Suppressor macrophage treated with lipopolysaccharide for 4 hours (primary cell): ENCODE measurements around the gene SYNJ2BP.
"Not testable (repeated sequence)": the region's sequence is repeated elsewhere in the genome, so short reads cannot be mapped to it uniquely, and the experiment has no call there.

Experiments used
- DNase-seq: peaks from one replicate; pipeline ENCODE4 v3.0.0-alpha.2; 2020

Gene SYNJ2BP, protein sequence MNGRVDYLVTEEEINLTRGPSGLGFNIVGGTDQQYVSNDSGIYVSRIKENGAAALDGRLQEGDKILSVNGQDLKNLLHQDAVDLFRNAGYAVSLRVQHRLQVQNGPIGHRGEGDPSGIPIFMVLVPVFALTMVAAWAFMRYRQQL

DNA sequence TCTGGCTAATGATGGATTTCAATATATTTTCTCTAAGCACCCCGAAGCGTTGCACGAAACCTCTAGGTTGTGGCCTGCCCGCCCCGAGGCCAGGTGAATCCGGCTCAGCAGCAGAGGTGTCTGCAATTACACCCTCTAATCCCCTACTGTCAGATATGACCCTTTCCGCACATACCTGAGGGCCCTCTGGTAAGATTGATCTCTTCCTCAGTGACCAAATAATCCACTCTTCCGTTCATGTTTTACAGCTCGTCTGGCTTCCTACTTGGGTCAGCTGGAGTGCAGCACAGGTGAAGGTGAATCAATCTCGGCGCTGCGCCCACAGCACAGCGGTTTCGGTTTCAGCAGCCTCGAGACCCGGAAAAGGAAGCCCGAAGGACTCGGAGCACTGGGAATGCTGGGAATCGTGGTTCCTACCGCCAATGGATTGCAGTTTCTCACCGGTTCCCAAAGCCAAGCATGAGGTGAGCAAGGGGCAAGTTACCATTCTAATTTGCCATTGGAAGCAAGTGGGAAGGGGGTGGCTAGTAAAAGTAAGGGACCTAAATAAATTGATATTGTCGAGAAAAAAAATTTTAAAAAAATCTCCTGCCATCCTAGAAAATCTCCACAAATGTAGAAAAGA, at the start of gene SYNJ2BP:
SYNJ2BP (minus strand) TSS at position 366 of the 625 bp plus-strand sequence; CDS start at position 239, 127 bp downstream.
- peak; percentile 58 for DNase-seq

- DNase-seq: peak; percentile 14
Measured at GRCh38 chr14:70454731-70455130, 37.8 kb upstream of the SYNJ2BP start.

DNA sequence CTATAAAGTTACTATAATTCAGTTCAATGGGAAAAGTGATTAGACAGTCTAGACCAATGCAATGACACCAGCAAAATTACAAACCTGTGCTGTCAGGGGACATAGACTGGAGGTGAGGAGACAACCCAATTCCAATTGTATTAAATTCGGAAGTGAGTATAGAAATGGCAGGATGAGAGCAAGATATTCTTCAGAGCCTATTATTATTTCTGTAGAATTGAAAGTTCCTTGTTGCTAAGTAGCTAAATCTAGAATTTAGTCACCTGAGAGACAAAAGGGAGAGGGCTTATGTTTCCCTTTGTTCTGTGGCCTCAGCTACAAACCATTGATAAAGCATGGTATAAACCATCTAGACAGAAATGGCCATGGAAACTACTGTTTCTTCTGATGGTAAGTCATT, 35.0 kb upstream of the SYNJ2BP start, which contains the start of gene ADAM21:
ADAM21 (plus strand) TSS at position 301 of the 400 bp plus-strand sequence. CDS start 5,326 bp downstream, outside the sequence.
- no peak for DNase-seq

- no peak for DNase-seq
Measured at GRCh38 chr14:70448633-70449340, 31.9 kb upstream of the SYNJ2BP start.

GRCh38 chr14:70442750-70443149, 25.9 kb upstream of the SYNJ2BP start:
- DNase-seq: no peak

DNA sequence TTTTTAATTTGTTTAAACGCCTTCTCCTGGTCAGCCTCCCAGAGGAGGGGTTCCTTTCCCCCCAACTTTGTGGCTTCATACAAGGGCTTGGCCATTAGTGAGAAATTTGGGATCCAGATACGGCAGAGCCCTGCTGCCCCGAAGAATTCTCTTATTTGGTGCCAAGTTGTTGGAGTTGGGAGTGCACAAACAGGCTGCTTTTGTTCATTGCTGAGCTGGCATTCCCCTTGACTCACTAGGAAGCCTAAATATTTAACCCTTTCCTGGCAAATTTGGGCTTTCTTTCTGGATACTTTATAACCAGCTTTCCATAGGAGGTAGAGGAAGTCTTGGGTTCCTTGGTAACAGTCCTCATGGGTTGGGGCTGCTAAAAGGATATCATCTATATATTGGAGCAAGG, 24.8 kb upstream of the SYNJ2BP start:
- DNase-seq: no peak

- no peak for DNase-seq
Measured at GRCh38 chr14:70436867-70437266, 20.0 kb upstream of the SYNJ2BP start.

DNA sequence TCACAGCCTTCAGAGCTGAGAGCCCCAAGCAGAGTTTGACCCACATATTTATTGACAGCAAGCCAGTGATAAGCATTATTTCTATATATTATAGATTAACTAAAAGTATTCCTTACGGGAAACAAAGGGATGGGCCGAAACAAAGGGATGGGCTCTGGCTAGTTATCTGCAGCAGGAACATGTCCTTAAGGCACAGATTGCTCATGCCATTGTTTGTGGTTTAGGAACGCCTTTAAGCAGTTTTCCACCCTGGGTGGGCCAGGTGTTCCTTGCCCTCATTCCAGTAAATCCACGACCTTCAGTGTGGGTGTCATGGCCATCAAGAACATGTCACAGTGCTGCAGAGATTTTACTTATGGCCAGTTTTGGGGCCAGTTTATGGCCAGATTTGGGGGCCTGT, 9.7 kb upstream of the SYNJ2BP start:
- DNase-seq: not testable (repeated sequence)

GRCh38 chr14:70425354-70425753, 8.5 kb upstream of the SYNJ2BP start:
- no peak for DNase-seq

DNA sequence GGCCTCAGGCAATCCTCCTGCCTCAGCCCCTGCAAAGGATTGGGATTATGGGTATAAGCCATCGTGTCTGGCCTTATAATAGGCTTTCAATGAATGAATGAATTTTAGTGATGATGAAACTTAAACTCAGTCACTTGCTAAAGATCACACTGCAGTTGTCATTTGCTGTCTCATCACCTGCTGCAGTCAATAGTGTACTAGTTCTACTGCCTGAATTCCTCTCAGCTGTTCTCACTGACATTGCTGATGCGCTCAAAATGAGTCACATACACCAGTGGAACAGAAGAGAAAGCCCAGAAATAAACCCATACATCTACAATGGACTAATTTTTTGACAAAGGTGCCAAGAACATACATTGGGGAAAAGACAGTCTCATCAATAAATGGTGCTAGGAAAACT, 5.6 kb upstream of the SYNJ2BP start:
- DNase-seq: no peak

- not testable (repeated sequence) for DNase-seq
Measured at GRCh38 chr14:70419270-70419931, 2.5 kb upstream of the SYNJ2BP start.

DNA sequence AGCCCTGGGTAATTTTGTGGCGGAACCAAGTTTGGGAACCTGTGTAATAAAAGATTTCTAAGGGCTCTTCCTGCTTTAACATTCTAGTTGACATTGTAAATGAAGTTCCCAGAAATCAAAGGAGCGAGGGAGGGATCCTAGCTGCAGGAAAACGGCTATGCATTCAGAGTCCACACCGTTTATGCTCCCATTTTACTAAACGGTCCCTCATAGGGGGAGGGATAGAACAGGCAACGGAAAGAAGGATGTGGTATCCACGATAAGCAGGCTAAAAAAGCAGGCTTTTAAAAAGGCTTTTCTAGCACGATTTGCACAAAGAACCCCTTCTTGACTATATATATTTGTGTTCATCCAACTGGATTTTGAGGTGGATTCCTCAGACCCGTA, 559 bp downstream of the SYNJ2BP start:
- no peak for DNase-seq

DNA sequence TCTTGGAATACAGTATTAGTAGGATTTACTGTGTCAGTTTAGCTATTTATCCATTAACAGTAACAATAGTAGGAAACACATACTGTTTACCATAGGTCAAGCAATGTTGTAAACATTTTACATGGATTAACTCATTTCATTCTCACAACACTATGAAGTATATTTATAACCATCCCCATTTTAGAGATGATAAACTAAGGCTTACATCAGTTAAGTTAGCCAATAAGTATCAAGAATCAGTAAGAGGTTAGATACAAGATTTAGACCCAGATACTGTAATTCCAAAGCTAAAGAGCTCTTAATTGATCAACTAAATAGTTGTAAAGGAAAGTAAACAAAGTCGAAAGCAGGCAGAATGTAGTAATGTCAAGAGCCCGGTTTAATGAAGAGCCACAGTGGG, 1.1 kb downstream of the SYNJ2BP start:
- no peak for DNase-seq

GRCh38 chr14:70407621-70408020, 9.3 kb downstream of the SYNJ2BP start:
- no peak for DNase-seq

- not testable (repeated sequence) for DNase-seq
Measured at GRCh38 chr14:70406216-70406615, 10.7 kb downstream of the SYNJ2BP start.

DNA sequence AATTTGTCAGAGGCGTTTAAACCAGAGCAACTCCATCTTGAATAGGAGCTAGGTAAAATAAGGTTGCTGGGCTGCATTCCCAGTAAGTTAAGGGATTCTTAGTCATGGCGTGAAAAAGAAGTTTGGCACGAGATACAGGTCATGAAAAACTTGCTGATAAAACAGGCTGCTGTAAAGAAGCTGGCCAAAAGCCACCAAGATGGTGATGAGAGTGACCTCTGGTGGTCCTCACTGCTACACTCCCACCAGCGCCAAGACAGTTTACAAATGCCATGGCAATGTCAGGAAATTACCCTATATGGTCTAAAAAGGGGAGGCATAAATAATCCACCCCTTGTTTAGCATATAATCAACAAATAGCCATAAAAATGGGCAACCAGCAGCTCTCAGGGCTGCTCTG, 13.6 kb downstream of the SYNJ2BP start:
- not testable (repeated sequence) for DNase-seq

GRCh38 chr14:70401643-70402042, 15.2 kb downstream of the SYNJ2BP start:
- no peak for DNase-seq

DNA sequence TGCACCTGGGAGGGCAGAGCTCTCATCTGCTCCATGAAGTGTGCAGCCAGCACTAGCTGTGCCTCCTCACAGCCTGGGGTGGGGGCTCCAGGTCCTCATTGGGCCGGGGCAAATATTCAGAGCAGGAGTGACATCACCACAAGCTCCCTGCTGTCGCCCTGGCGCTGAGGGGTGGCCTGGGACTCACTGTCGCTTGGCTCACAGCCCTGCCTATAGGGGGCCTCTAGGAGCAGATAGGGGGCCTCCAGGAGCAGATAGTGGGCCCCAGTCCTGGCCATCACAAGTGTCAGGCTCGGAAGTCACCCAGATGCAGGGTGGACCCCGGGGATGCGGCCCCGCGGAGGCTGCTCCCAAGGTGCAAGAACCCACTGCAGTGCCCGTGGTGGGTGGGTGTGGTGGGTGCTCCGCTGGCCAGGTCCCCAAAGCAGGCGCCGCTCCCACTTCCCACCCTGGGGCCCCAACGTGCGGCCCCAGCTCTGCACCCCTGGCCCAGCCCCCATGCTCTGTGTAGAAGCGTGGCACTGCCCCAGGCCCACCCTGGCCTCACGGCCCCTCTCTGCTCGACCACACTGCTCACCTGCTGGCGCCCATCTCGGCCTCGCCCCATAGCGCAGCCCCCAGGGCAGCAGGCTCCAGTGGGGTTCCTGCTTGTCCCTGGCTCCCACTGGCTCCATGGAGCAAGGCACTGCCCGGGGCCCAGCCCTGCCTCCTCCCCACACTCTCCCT, 18.0 kb downstream of the SYNJ2BP start:
- no peak for DNase-seq

DNA sequence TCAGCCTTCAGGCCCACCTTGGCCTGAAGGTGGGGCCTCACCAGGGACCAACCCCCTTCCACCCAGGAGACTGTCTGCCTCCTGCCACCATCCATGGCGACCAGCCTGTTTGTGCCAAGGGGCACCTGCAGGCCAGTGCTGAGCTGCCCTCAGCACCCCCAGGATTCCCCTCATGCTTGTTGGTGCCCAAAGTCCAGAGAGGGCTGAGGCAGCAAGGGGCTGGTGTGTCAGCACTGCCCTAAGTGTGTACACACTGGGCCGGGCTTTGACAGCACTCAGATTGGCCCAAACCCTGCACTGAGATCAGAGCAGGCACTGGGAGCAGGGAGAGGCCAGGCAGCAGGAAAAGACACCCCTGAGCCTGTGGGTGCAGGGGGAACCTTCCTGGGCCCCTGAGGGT, 18.6 kb downstream of the SYNJ2BP start:
- no peak for DNase-seq

GRCh38 chr14:70397746-70398145, 19.1 kb downstream of the SYNJ2BP start:
- no peak for DNase-seq

DNA sequence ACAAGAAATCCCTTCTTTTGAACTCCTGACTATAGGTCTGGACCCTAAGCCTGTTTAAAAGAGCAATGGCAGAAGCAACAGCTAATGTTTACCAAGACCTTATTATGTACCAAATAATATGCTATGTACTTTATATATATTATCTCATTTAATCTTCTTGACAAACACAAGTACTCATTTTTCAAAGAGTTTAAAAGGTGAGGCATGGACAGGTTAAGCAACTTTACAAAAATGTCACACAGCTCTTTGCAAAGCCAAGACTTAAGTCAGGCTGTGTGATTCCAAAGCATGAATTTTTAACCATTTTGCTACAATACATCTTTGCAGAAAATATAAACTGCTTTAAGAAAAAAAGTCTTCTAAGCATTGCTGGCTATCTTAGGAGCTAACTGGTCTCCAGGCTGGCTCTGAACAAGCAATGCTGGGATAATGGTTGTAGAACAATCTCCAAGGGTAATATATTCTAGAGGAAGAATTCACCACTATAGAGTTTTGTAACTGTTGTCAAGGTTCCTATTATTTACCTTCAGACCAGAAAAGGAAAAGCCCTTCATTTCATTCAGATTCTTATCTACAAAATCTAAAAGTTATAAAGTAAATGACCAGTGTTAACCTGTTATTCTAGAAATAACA, 22.1 kb downstream of the SYNJ2BP start:
- no peak for DNase-seq

- DNase-seq: no peak
Measured at GRCh38 chr14:70392676-70393075, 24.2 kb downstream of the SYNJ2BP start.
